Activated CD4-positive, alpha-beta T cell treated with anti-CD3 and anti-CD28 coated beads, Interleukin-2, amount 50 U/mL, for 16 hours (primary cell): ENCODE results near the gene CFAP73.
A peak's percentile ranks its signal among the peaks of the same experiment; 100 is the strongest.
"Not testable (repeated sequence)": the region's sequence is repeated elsewhere in the genome, so short reads cannot be mapped to it uniquely, and the experiment has no call there.

Experiments
- DNase-seq: peaks from one replicate; pipeline ENCODE4 v3.0.0-alpha.2; 2020

Gene CFAP73

DNA sequence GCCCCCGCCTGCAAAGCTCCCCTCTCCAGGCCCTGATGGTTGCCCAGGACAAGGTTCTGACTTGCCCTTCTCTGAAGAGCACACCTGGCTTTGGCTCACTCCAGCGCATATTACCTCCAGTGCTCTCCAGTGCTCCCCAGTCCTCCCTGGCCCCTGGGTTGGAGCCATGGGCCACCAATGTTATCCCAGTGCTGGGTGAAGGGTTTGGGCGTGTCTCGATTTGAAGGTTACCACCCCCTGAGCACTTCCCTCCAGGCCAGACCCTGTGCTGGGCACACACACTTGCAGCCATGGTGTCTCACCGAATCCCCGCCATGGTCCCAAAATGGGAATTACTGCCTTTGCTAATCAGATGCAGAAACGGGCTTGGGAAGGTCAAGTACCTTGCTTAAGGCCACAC is 47.1 kb downstream of the CFAP73 start:
- no peak for DNase-seq

DNA sequence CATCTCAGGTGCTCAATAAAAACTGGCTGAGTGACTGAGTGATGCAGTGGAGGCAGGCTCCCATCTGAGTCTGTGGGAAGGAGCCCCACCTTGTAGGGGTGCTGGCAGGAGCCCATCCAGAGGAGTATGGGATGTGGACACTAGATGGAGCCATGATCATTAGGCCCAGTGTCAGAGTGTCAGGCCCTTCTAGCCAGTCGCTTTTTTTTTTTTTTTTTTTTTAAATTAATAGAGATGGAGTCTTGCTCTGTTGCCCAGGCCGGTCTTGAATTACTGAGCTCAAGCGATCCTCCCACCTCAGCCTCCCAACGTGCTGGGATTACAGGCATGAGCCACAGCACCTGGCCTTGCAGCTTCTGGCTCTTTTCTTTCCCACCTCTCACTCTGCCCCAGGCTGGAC is 47.5 kb downstream of the CFAP73 start:
- peak; percentile 70 for DNase-seq

DNA sequence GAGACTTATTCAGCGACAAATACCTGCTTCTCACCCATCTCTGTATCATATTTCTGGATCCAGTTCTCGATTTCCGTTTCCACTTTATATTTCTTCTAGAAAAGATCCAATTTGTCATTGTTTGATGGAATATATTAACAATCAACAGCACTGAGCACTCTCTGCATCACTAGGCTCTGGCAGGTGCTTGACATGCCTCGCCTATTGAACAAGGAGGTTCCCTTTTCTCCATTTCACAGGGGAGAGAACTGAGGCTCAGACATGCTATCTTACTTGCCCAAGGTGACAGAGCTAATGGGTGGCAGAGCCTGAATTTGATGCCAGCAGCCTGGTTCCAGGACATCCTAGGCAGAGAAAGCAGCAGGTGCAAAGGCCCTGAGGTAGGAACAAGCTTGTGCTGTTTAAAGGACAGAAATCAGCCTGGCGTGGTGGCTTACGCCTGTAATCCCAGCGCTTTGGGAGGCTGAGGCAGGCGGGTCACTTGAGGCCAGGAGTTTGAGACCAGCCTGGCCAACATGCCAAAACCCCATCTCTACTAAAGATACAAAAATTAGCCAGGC is 48.1 kb downstream of the CFAP73 start:
- DNase-seq, result no peak

DNA sequence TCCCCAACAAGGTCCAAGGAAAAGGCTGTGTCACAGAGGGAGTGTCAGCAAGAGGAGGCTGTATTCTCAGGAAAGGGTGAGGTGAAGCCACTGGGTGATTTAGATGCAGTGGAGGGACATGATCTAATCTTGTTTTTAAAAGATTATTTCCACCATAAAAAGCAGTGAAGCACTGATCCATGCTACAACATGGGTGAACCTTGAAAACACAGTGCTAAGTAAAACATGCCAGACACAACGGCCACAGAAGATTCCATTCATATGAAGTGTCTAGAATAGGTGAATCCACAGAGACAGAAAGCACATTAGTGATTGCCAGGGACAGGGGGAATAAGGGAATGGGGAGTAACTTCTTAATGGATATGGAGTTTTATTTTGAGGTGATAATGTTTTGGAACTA is 48.8 kb downstream of the CFAP73 start:
- DNase-seq, result no peak

DNA sequence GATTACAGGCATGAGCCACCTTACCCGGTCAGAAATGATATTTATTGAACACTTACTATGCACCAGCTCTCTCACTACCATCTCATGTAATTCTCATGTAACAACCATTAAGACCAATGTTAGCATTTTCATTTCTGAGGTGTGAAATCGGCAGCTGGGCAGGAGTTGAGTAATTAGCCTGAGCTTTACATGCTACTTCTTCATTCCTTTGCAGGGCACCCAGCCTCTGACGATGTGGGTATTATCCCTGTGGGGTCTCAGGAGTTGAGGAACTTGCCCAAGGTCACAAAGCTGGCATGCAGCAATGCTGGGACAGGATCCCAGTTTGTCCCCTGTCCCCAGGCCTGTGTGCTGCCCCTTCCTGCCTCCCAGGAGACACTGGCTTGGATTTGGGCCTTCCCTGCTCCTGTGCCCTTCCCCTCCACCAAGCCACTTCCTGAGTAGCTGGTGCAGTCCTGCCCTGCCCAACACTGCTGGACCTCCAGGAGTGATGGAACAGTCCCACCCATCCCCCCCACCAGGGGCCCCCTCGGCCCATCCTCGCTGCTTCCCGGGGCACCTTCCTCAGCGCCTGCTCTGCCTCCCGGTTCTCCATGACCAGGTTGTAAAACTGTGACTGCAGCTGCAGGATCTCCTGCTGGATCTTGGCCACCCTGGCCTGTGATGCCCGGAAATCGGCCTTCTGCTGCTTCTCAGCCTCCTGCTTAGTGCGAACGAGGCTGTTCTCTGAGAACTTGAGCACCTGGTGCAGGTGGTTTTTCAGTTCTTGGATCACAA is 50.7 kb downstream of the CFAP73 start:
- no peak for DNase-seq

DNA sequence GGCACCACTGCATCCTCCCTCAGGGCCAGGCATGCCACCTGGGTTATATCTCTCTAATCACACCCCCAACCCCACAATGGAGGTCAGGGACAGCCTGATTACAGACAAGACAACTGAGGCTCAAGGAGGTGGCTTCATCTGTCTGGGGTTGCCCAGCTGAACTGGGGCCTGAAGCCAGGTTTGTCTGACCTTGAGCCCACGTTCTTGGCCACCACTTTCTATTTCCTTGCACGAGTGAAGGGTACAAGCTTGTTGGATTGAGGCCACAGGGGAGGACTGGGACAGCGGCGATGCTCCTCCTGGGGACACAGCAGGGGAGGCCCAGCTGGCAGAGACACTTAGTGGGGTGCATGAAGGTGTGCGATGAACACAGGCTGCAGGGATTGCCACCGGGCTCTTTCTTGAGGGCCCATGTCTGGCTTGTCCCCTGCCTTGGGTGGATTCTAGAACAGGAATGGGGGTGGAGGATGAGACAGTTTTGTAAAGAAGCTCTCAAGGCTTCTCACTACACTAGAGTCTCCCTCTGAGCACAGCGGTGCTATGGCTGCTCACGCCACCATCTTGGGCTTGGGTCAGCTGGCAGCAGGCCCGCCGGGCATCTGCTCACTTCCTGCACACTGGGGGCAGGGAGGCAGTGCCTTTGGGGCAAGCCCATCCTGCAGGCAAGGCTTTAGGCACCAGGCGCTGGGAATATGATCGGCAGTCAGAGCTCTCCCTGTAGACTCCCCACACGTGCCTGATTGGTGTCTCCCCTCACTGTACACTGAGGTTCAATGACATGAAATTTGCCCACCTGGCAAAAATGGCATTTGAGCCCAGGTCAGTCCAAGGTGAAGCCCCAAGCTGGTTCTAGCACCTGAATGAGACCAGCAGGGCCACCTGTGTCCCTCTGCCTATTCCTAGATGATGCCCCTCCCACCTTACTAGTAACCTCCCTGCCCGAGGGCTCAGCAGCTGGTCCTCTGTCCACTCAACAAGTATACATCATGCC is 52.0 kb downstream of the CFAP73 start:
- no peak for DNase-seq

DNA sequence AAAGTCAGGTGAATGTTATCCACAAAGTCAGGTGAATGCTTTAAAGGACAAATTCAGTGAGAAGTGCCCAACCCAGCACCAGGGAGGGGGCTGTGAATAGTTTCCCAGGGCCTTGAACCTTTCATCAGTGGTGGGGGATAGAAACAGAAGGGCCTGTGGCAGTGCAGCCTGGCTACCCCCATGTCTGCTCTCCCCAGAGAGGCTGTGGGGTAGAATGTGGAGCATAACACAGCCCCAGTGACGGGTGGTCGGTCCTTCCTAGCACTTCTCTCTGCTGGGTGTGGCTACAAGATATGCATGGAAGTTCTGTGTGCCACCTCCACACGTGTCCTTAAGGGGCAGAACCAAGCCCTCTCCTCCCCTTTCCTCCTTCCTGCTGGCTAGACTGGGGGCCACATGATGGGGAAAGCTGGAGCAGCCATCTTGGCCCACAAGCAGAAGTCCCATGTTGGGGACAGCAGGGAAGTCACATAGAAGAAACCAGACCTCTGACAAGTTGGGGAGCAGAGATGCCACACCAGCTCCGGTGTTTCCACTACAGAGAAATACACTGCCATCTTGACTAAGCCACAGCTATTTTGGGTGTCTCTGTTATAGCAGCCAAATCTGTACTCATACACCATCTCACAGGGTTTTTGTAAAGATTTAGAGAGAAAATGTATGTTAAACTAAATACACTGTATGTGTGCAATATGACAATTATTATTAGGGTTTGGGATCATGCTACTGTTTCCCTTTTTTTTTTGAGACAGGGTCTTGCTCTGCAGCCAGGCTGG is 53.0 kb downstream of the CFAP73 start:
- DNase-seq, result no peak

DNA sequence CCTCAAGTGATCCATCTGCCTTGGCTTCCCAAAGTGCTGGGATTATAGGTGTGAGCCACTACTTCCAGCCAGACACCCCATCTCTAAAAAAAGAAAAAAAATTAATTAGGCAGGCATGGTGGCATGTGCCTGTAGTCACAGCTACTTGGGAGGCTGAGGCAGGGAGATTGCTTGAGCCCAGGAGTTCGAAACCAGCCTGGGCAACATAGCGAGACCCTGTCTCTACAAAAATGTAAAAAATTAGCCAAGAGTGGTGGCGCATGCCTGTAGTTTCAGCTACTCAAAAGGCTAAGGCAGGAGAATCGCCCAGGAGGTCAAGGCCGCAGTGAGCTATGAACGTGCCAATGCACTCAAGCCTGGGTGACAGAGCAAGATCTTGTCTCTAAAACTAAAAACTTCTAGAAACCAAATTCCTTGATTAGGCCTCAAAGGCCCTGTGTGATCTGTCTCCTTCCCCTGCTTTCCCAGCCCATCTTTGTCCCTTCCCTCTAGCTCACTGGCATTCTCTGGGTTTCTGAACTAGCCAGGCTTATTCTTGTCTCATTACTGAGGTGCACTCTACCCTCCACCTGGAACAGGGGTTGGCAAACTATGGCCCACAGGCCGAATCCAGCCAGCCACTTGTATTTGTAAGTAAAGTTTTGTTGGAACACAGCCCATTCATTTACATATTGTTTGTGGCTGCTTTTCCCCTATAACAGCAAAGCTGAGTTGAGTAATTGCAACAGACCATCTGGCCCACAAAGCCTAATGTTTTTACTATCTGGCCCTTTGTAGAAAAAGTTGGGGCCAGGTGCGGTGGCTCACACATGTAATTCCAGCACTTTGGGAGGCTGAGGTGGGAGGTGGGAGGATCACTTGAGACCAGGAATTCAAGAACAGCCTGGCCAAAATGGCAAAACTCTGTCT is 54.6 kb downstream of the CFAP73 start:
- DNase-seq, result peak; percentile 10

DNA sequence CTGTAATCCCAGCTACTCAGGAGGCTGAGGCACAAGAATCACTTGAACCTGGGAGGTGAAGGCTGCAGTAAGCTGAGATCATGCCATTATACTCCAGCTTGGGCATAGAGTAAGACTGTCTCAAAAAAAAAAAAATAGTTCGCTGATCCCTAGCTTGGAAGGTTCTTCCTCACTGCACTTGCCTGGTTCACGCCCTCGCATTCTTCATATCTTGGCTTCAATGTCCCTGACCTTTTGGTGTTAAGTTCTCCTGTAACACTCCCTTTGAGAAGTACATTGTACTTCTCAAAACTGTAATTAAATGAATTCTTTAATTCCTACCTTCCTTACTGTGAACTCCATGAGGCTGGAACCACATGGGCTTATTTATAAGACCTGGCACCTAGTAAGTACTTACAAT is 55.3 kb downstream of the CFAP73 start:
- no peak for DNase-seq

DNA sequence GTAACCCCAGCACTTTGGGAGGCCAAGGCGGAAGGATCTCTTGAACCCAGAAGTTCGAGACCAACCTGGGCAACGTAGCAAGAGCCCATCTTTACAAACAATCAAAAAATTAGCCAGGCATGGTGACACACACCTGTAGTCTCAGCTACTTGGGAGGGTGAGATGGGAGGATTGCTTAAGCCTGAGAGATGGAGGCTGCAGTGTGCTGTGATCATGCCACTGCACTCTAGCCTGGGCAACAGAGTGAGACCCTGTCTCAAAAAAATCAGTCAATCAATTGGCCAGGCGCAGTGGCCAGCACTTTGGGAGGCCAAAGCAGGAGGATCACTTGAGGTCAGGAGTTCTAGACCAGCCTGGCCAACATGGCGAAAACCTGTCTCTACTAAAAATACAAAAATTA is 57.3 kb downstream of the CFAP73 start:
- DNase-seq, result not testable (repeated sequence)

DNA sequence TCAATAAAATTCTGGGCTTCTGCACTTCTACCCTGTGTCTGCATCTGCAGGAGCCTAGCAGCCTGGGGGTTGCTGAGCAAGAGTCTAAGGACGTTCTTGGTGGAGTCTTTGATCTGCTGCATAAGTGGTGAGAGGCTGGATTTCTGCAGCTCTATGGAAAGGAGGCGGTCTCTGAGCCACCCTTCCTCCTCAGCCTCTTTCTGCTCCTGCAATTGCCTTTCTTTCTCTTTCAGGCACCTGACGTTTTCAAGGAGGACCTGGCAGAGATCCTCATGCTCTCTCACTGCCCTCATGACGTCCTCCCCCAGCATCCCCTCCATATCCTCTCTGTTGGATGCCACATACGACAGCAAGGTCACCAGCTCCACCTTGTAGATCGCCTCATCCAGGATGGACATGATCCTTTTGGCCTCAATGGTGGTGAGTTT is 58.1 kb downstream of the CFAP73 start:
- DNase-seq, result peak; percentile 10

DNA sequence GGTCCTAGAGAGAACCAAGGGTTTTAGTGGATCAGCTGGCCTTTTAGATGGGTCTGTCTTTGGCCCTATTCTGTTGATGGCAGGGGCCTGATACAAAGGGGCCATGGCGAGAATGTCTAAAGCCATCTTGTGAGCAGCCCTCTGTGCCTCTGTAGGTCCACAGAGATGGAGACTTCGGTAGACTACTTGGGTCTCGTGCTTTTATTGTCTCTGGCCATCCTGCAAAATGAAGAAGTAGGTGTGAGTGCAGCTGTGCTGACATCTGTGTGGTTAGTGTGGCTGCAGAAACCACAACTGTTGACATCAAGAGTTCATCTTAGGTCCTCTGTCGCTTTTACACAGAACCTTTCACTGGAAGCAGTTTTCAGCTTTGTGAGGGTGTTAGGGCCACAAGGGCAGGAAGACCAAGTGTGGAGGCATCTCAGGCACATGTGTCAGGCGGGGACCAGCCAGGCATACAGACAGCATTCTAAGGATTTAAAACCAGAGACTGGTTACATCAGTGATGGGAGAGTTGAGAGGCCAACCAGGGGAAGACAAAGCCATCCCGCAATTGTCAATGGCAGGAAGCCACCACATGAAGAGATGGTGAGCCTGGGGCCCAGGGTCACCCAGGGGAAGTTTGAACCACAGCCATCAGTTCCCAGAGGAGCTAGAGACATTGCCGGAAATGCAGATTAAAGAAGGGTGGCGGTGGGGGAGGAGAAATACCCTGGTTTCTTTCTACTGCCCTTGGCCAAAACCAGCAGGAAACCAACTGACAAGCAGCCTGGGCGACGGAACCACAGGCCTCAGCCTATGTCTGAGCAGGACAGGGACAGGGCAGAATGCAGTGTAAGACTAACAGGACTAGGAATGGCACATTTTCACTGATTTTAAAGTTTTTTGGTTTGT is 58.8 kb downstream of the CFAP73 start:
- peak; percentile 85 for DNase-seq
